GM19035 (cell line): ENCODE measurements around the gene PGM2L1.
"Not testable (repeated sequence)": the region's sequence is repeated elsewhere in the genome, so short reads cannot be mapped to it uniquely, and the experiment has no call there.

Experiments
- ATAC-seq: cut with Tn5 transposase; IDR thresholded peaks from one replicate; pipeline ENCODE4 v1.9.1; 2021; ENCODE audit not compliant: unreplicated experiment

Gene PGM2L1

GRCh38 chr11:74341921-74342320 is 56.3 kb downstream of the PGM2L1 start:
- no peak for ATAC-seq

GRCh38 chr11:74339619-74340018 is 58.6 kb downstream of the PGM2L1 start:
- no peak for ATAC-seq

- no peak for ATAC-seq
Measured at GRCh38 chr11:74338963-74339362, 59.3 kb downstream of the PGM2L1 start.

- no peak for ATAC-seq
Measured at GRCh38 chr11:74333193-74333592, 65.0 kb downstream of the PGM2L1 start.

GRCh38 chr11:74332291-74332690 is 65.9 kb downstream of the PGM2L1 start:
- ATAC-seq: no peak

GRCh38 chr11:74331000-74331399 is 67.2 kb downstream of the PGM2L1 start:
- ATAC-seq: not testable (repeated sequence)

- ATAC-seq: no peak
Measured at GRCh38 chr11:74330075-74330858, 68.0 kb downstream of the PGM2L1 start.

GRCh38 chr11:74327076-74327475 is 71.2 kb downstream of the PGM2L1 start:
- no peak for ATAC-seq

GRCh38 chr11:74326665-74327064 is 71.6 kb downstream of the PGM2L1 start:
- ATAC-seq: no peak

GRCh38 chr11:74325649-74326645 is 72.3 kb downstream of the PGM2L1 start:
- no peak for ATAC-seq

- no peak for ATAC-seq
Measured at GRCh38 chr11:74322667-74323066, 75.6 kb downstream of the PGM2L1 start.

GRCh38 chr11:74321487-74322188 is 76.6 kb downstream of the PGM2L1 start:
- ATAC-seq: no peak

- ATAC-seq: no peak
Measured at GRCh38 chr11:74320538-74320937, 77.7 kb downstream of the PGM2L1 start.

- no peak for ATAC-seq
Measured at GRCh38 chr11:74319139-74319816, 79.0 kb downstream of the PGM2L1 start.

GRCh38 chr11:74318241-74318932 is 79.8 kb downstream of the PGM2L1 start:
- no peak for ATAC-seq

- no peak for ATAC-seq
Measured at GRCh38 chr11:74316772-74317505, 81.3 kb downstream of the PGM2L1 start.

GRCh38 chr11:74312326-74312725 is 85.9 kb downstream of the PGM2L1 start:
- ATAC-seq: no peak

- ATAC-seq: no peak
Measured at GRCh38 chr11:74311352-74311926, 86.8 kb downstream of the PGM2L1 start, which contains the start of gene P4HA3. TSS of gene P4HA3 (minus strand) at chr11:74311640. CDS start at chr11:74311611, 29 bp downstream.

- ATAC-seq: no peak
Measured at GRCh38 chr11:74310857-74311256, 87.4 kb downstream of the PGM2L1 start.
